BJ (cell line): ENCODE results near the gene ZNF81. TPM values are rescaled to one million over a fixed set of nuclear protein-coding genes. Genes with fewer than 3 reads are reported as not detected.
A peak's percentile ranks its signal among the peaks of the same experiment; 100 is the strongest.
"Not testable (repeated sequence)": the region's sequence is repeated elsewhere in the genome, so short reads cannot be mapped to it uniquely, and the experiment has no call there.

Source experiments
- CTCF ChIA-PET: fragments of 350-600 bp; formaldehyde crosslinking; extraction: SDS; loops from one replicate; lab custom pipeline; 2021; ENCODE audit warnings: antibody characterized with exemption, inconsistent platforms; lab: Yijun Ruan, JAX
- POLR2A ChIA-PET: fragments of 300-600 bp; sonication (Branson Sonifier 250); formaldehyde crosslinking; extraction: SDS; loops from one replicate; lab custom pipeline; 2021; ENCODE audit warnings: antibody characterized with exemption; lab: Charles Lee
- DNase-seq: peaks from one replicate; pipeline ENCODE4 v3.0.0-alpha.2; 2011; ENCODE audit warnings: low read depth
- H3K27me3 ChIP-seq: 2 replicates; pipeline ENCODE4 v1.6.0; 2011; ENCODE audit warnings: low read length; ENCODE audit not compliant: control insufficient read depth, insufficient read depth
- H3K36me3 ChIP-seq: 2 replicates; pipeline ENCODE4 v1.5.1; 2011; ENCODE audit warnings: low read length; ENCODE audit not compliant: control insufficient read depth, insufficient read depth
- H3K4me3 ChIP-seq: 2 replicates; pipeline ENCODE4 v1.5.1; 2011; ENCODE audit warnings: low read depth, mild to moderate bottlenecking, control low read depth, low read length
- polyA minus RNA-seq: library from RNA; depleted of rRNA, polyadenylated mRNA; stranded (reverse); fragments of >200 nt; gene quantifications from 2 replicates; pipeline ENCODE4 v1.2.3, GENCODE V29; 2011; rRNA and poly(A)+ RNA removed
- polyA plus RNA-seq: library from polyadenylated mRNA; depleted of rRNA; stranded (reverse); fragments of >200 nt; gene quantifications from 2 replicates; pipeline ENCODE4 v1.2.3, GENCODE V29; 2011; rRNA removed
- TF ChIP-seq, protein P1 (sequence below): IDR thresholded peaks from 2 replicates; pipeline ENCODE4 v1.5.1; 2011; ENCODE audit warnings: low read depth, mild to moderate bottlenecking, control low read depth, inconsistent platforms, low read length, moderate library complexity; ENCODE audit not compliant: insufficient read depth

The ZNF81 gene
- polyA plus RNA-seq (2.6 and 3.9 TPM in 2 replicates), polyA minus RNA-seq (9.2 and 15.4 TPM in 2 replicates)

DNA sequence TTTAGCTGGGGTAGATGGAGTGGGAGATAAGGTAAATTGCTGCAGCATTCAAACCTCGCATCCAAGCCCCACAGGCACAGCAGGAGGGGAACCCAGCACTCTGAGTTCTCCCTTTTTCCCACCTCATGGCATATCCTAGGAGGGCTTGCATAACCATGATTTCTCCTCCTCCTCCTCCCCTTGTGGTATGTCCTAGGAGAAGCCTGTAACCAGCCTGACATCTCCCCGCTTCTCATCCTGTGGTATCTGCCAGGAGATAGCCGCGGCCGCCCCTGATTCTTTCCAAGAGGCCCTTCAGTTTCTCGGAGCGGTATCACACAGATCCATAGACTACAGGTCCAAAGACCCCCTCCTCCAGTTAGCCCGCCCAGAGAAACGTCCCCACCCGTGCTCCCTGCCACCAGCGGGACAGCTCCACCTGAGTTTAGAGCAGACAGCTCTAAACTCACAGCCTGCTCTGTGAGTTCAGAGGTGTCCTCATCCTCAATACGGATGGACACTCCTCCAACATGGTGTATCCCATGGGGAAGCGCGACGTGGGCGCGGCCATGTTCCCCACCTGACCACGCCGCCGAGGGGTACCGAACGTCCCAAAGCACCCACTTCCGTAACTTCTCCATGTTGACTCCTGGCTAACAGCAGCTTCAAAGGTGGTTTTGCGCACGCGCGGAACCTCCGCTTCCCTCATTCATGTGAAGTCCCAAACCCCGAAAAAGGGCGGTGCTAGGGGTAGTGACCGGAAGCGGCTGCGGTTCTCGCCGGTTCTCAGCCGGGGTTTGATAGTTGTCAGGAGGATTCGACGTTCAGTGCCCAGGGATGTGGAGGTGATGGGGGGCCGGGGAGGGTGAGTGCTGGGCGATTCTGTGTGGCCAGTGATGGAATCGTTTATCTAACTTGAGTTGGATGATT is at the start of gene ZNF81:
ZNF81 (plus strand) TSS at position 739 of the 909 bp plus-strand sequence. CDS start 9,366 bp downstream, outside the sequence.
- ChIA-PET CTCF (interaction anchor here (1.5 to 2.1 kb wide), 2 partner anchors 18 to 190 kb away, joined by 6 read pairs; no protein-coding TSS in a partner anchor), POLR2A (interaction anchor here (0.5 kb wide), 1 partner anchor 743 kb away, joined by 4 read pairs; no protein-coding TSS in a partner anchor)
- H3K36me3 ChIP-seq = no peaks in the 10 kb centered on the region
- H3K4me3 ChIP-seq = peak within 1 kb of the TSS; percentile 61
- peak; percentile 85 for DNase-seq
- H3K27me3 ChIP-seq = no peaks in the 10 kb centered on the region
- TF ChIP-seq, protein P1, sequence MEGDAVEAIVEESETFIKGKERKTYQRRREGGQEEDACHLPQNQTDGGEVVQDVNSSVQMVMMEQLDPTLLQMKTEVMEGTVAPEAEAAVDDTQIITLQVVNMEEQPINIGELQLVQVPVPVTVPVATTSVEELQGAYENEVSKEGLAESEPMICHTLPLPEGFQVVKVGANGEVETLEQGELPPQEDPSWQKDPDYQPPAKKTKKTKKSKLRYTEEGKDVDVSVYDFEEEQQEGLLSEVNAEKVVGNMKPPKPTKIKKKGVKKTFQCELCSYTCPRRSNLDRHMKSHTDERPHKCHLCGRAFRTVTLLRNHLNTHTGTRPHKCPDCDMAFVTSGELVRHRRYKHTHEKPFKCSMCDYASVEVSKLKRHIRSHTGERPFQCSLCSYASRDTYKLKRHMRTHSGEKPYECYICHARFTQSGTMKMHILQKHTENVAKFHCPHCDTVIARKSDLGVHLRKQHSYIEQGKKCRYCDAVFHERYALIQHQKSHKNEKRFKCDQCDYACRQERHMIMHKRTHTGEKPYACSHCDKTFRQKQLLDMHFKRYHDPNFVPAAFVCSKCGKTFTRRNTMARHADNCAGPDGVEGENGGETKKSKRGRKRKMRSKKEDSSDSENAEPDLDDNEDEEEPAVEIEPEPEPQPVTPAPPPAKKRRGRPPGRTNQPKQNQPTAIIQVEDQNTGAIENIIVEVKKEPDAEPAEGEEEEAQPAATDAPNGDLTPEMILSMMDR = no peak

- Histone ChIP-seq H3K4me3 (no peak overlapping the region), H3K36me3 (no peaks in the 10 kb centered on the region), H3K27me3 (no peaks in the 10 kb centered on the region)
- TF ChIP-seq, protein P1 = no peak
- DNase-seq = peak; percentile 9
- CTCF ChIA-PET = no interaction called here
- POLR2A ChIA-PET = no interaction called here
Measured at GRCh38 chrX:47796433-47796906, 40.2 kb upstream of the ZNF81 start.

DNA sequence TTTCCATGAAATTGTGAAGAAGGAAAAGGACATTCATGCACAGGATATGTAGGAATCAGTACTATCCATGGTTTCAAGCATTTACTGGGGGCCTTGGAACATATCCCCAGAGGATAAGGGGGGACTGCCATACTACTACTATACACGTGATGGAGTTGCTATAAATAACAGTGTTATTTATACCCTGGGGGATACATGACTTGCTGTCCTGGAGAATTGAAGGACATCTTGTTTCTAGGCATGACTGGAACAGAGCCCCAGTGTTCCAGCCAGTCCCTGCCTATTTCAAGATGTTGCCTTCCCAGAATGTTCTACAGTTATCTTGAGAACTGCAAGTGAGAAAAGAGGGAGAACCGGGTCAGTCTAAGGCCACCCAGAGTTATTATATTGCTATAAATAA is 39.6 kb upstream of the ZNF81 start:
- Histone ChIP-seq H3K4me3 (no peak overlapping the region), H3K36me3 (no peaks in the 10 kb centered on the region), H3K27me3 (no peaks in the 10 kb centered on the region)
- ChIA-PET POLR2A (no interaction called here), CTCF (no interaction called here)
- TF ChIP-seq, protein P1 = no peak
- DNase-seq = no peak

GRCh38 chrX:47798861-47799260 is 37.8 kb upstream of the ZNF81 start:
- POLR2A ChIA-PET = no interaction called here
- Histone ChIP-seq H3K4me3 (no peak overlapping the region), H3K27me3 (no peaks in the 10 kb centered on the region), H3K36me3 (no peaks in the 10 kb centered on the region)
- TF ChIP-seq, protein P1 = no peak
- DNase-seq = no peak
- CTCF ChIA-PET = no interaction called here

GRCh38 chrX:47802589-47802988 is 34.1 kb upstream of the ZNF81 start:
- no peak for DNase-seq
- H3K4me3 ChIP-seq = no peak overlapping the region

GRCh38 chrX:47803103-47803502 is 33.6 kb upstream of the ZNF81 start:
- CTCF ChIA-PET = not testable (repeated sequence)

More at GRCh38 chrX:47802589-47802988, 34.1 kb upstream of the ZNF81 start:
- H3K27me3 ChIP-seq = no peaks in the 10 kb centered on the region
- TF ChIP-seq, protein P1 = no peak
- H3K36me3 ChIP-seq = no peaks in the 10 kb centered on the region
- ChIA-PET POLR2A (no interaction called here), CTCF (no interaction called here)

More at GRCh38 chrX:47803103-47803502, 33.6 kb upstream of the ZNF81 start:
- H3K36me3 ChIP-seq, H3K27me3 ChIP-seq, POLR2A ChIA-PET, H3K4me3 ChIP-seq, DNase-seq: not testable (repeated sequence)
